Measurements from ENCODE around the gene LGSN.

The LGSN gene

GRCh38 chr6:63321821-63322220, 2.0 kb upstream of the LGSN start:
- TF ChIP-seq POLR2AphosphoS5 (IDR thresholded peaks at IDR 0.05; ENCODE audit: low read depth) (no peak), CTCF (IDR thresholded peaks at IDR 0.05; ENCODE audit: insufficient read depth, low read length) (no peak), REST (IDR thresholded peaks at IDR 0.05; ENCODE audit: insufficient replicate concordance, low read depth) (no peak), GABPA (IDR thresholded peaks at IDR 0.05; ENCODE audit: low read depth) (no peak), SPI1 (IDR thresholded peaks at IDR 0.05; ENCODE audit: borderline replicate concordance, low read depth) (no peak)
- no peak for DNase-seq (ENCODE audit: low read depth in 1 of 2, low spot score in 1 of 2)
- H3K4me3 ChIP-seq (replicated peaks; ENCODE audit: insufficient read depth, low read length): no peak overlapping the region
- H3K27me3 ChIP-seq (ENCODE audit: insufficient read depth, poor library complexity, severe bottlenecking): no peaks in the 10 kb centered on the region
- H3K27ac ChIP-seq (replicated peaks): no peak overlapping the region

- DNase-seq (ENCODE audit: low read depth in 1 of 2, low spot score in 1 of 2): no peak
- Histone ChIP-seq H3K27ac (replicated peaks) (no peak overlapping the region), H3K4me3 (replicated peaks; ENCODE audit: insufficient read depth, low read length) (no peak overlapping the region), H3K27me3 (ENCODE audit: insufficient read depth, poor library complexity, severe bottlenecking) (no peaks in the 10 kb centered on the region)
- TF ChIP-seq SPI1 (IDR thresholded peaks at IDR 0.05; ENCODE audit: borderline replicate concordance, low read depth): no peak
Observed at GRCh38 chr6:63317641-63318040, 2.1 kb downstream of the LGSN start.

GRCh38 chr6:63316113-63316512, 3.7 kb downstream of the LGSN start:
- TF ChIP-seq CTCF (IDR thresholded peaks at IDR 0.05; ENCODE audit: insufficient read depth, low read length) (no peak), GABPA (IDR thresholded peaks at IDR 0.05; ENCODE audit: low read depth) (no peak), REST (IDR thresholded peaks at IDR 0.05; ENCODE audit: insufficient replicate concordance, low read depth) (no peak), SPI1 (IDR thresholded peaks at IDR 0.05; ENCODE audit: borderline replicate concordance, low read depth) (no peak), POLR2AphosphoS5 (IDR thresholded peaks at IDR 0.05; ENCODE audit: low read depth) (no peak)
- H3K27ac ChIP-seq (replicated peaks): no peak overlapping the region
- H3K4me3 ChIP-seq (replicated peaks; ENCODE audit: insufficient read depth, low read length): no peak overlapping the region
- no peaks in the 10 kb centered on the region for H3K27me3 ChIP-seq (ENCODE audit: insufficient read depth, poor library complexity, severe bottlenecking)
- DNase-seq (ENCODE audit: low read depth in 1 of 2, low spot score in 1 of 2): no peak

GRCh38 chr6:63313111-63313510, 6.7 kb downstream of the LGSN start:
- H3K4me3 ChIP-seq (replicated peaks; ENCODE audit: insufficient read depth, low read length): no peak overlapping the region
- no peak overlapping the region for H3K27ac ChIP-seq (replicated peaks)
- DNase-seq (ENCODE audit: low read depth in 1 of 2, low spot score in 1 of 2): no peak
- no peaks in the 10 kb centered on the region for H3K27me3 ChIP-seq (ENCODE audit: insufficient read depth, poor library complexity, severe bottlenecking)
- TF ChIP-seq POLR2AphosphoS5 (IDR thresholded peaks at IDR 0.05; ENCODE audit: low read depth) (no peak), SPI1 (IDR thresholded peaks at IDR 0.05; ENCODE audit: borderline replicate concordance, low read depth) (no peak), GABPA (IDR thresholded peaks at IDR 0.05; ENCODE audit: low read depth) (no peak), CTCF (IDR thresholded peaks at IDR 0.05; ENCODE audit: insufficient read depth, low read length) (no peak), REST (IDR thresholded peaks at IDR 0.05; ENCODE audit: insufficient replicate concordance, low read depth) (no peak)
